Stimulated activated CD8-positive, alpha-beta memory T cell treated with anti-CD3 and anti-CD28 coated beads, Interleukin-4, amount 100 ng/mL, for 24 hours (primary cell): ENCODE measurements around the gene ZNF254.
"Not testable (repeated sequence)": the region's sequence is repeated elsewhere in the genome, so short reads cannot be mapped to it uniquely, and the experiment has no call there.

Source experiments
- DNase-seq: peaks from one replicate; pipeline ENCODE4 v3.0.0-alpha.2; 2020; ENCODE audit warnings: low read depth

Gene ZNF254

DNA sequence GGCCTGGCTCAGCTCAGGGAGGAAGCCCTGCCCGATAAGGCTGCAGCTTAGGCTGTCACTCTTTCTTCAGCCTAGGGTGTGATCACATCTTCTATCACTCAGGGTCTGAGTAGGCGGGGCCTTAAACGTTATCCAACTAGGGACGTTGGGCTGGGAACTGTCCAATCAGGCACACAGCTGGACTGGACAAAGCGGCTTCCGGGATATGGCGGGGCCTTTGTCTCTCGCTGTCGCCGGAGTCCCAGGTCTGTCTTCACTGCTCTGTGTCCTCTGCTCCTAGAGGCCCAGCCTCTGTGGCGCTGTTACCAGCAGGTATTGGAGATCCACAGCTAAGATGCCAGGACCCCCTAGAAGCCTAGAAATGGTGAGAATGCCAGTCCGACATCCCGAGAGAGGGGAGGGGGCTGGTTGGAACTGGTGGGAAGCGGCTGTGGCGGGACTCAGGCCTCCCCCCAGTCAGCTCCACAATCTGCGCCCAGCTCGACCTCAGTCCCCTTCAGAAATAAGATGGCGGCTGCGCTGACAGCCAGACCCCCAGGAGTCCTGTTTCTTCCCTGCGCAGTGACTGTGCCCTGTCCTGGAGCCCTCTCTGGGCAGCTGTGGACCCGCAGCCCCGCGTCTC, at the start of gene ZNF254:
TSS of gene ZNF254 (plus strand) at position 214 of the 622 bp plus-strand sequence. CDS start at position 335, 121 bp downstream.
- peak; percentile 72 for DNase-seq

DNA sequence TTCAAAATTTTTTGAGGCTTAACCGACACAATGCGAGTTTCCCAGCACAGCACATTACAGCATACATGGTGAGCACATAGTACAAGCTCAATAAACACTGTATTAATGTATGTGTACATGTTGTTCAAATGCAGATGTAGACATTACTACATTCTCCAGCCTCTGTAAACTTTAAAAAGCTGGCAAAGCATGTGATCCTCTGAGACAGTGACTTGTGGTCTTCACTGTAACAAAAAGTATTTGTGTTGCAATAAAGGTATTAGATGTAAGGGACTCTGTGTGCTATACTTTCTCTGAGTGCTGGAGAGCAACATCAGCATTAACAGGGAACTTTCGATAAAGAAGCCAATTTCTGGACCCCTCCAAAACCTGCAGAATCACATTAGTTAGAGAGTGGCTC, 46.4 kb upstream of the ZNF254 start:
- no peak for DNase-seq

DNA sequence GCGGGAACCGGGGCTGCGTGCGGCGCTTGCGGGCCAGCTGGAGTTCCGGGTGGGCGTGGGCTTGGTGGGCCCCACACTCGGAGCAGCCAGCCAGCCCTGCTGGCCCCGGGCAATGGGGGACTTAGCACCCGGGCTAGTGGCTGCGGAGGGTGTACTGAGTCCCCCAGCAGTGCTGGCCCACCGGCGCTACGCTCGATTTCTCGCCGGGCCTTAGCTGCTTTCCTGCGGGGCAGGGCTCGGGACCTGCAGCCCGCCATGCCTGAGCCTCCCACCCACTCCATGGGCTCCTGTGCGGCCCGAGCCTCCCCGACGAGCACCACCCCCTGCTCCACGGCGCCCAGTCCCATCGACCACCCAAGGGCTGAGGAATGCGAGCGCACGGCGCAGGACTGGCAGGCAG, 45.7 kb upstream of the ZNF254 start:
- not testable (repeated sequence) for DNase-seq

DNA sequence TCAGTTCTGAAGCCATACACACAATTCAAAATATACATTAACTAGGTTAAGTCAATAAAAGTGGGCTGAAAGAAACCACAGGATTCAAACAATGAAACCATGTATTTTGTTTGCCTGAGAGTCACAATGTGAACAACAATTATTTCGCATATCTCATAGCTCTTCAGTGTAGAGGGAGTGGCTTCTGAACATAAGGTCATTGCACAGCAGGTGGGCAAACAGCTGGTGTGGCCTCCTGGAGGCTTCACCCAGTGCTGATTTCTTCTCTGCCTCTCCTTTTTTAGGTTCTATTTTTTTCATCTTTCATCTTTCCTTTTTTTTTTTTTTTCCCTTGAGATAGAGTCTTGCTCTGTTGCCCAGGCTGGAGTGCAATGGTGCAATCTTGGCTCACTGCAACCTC, 40.4 kb upstream of the ZNF254 start:
- DNase-seq, result no peak

DNA sequence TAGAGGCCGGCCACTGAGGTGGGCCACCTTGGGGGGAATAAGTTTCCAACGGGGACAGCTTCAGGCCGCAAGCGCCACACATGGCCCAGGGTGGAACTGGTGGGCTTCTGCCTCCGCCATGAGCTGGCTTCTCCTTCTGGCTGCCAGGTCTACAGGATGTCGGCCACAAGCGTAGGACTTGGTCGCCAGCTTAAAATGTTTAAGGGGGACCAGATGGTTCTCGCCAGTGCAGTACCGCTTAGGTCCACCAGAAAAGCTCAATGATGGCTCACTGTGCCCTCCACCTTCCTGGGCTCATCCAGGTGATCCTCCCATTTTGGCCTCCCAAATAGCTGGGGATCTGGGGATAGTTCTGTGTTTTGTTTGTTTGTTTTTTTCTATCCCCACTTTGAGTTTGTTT, 38.7 kb upstream of the ZNF254 start:
- no peak for DNase-seq

DNA sequence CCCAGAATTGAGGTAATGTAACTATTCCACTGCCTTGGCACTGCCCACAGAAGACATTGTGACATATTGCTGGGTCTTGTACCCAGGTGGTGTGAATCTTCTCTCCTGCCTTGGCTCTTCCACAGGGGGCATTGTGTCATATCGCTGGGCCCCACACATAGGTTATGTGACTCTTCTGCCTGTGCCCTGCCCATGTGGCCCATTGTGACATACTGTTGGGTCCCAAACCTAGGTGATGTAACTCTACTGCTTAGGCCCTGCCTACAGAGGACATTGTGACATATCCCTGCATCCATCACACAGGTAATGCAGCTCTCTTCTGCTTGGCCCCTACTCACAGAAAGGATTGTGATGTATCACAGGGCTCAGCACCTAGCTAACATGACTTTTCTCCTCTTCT, 37.5 kb upstream of the ZNF254 start:
- no peak for DNase-seq

DNA sequence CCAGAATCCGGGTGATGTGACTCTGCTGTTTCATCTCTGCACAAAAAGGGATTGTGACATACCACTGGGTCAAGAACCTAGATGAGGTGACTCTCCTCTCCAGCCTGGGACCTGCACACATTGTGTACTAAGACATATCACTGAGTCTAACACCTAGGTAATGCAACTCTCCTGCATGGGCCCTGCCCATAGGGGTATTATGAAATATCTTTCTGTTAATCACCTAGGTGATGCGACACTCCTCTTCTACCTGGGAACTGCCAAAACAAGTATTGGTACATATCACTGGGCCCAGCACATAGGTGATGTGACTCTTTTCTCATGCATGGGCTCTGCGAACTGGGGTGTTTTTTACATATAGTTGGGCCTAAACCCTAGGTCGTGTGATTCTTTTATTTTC, 35.5 kb upstream of the ZNF254 start:
- no peak for DNase-seq

DNA sequence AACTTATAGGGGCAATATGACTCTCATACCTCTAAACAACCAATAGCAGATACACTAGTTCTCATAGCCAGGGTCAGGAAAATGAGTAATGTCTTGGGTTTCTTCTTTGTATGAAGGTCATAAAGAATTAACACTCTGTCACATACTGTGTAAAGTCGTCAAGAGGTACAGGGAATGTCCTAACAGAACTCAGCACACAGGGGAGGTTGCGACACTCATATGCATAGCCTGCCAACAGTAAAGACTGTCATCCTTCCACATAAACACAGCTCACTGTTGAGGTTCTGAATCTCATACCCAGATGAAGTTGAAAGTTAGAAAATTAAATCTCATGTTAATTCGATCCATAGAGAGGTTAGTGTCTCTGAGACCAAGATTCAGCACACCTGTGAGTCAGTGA, 34.2 kb upstream of the ZNF254 start:
- DNase-seq, result no peak

DNA sequence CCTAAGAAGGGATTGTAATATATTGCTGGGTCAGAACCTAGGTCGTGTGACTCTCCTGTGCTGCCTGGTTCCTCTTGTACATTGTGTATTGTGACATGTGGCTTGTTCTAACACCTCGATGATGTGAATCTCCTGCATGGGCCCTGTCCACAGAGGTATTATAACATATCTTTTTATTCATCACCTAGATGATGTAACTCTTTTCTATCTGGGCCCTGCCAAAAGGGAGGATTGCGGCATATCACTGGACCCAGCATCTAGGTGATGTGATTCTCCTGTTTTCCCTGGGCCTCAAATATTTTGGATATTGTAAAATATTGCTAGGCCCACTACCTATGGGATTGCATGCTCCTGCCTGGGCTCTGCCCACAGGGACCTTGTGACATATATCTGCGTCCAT, 33.4 kb upstream of the ZNF254 start:
- no peak for DNase-seq

DNA sequence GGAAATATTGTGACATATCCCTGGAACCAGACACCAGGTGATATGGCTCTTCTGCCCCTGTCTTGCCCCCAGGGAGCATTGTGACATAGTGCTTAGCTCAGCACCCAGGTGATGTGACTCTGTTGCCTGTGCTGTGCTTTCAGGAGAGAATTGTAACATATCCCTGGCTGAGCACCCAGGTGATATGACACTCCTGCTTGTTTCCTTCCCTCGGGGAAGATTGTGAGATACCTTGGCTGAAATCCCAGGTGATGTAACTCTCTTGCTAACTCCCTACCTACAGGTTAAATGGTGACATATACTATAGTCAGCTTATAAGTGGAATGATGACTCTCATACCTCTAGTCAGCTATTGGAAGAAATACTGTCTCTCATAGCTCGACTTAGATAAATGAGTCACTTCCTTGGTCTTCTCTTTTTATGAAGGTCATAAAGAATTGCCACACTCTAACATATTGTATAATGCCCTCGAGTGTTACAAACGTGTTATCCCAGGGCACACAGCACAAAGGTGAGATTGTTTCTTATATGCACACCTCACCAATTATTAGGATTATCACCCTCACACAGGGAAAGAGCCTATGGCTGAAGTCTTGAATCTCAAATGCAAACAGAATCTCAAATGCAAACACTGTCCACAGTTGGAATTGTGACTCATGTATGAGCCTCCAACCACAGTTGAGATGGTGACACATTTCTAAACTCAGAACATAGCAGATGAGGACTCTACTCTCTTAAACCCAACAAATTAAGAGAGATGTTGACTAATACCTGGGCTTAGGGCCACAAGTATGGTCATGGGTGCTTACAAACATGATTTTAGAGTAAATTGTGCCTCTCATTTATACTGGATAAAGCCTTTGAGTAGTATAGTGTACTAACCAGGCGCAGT, 32.7 kb upstream of the ZNF254 start:
- no peak for DNase-seq

DNA sequence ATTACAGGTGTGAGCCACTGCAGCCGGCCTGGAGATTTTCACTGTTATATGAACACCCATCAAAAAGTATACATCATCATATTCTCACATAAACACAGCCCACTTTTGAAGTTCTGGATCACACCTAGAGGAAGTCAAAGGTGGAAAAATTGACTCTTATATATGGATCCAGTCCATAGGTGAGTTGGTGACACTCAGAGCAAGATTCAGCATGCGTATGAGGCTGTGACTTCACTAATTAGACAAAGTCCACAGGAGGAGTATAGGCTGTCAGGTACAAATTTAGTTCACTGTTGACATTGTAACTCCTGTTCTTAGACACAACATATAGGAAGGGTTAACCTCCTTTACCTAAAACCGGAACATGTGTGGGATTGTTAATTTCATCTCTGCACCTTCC, 31.4 kb upstream of the ZNF254 start:
- DNase-seq, result no peak

DNA sequence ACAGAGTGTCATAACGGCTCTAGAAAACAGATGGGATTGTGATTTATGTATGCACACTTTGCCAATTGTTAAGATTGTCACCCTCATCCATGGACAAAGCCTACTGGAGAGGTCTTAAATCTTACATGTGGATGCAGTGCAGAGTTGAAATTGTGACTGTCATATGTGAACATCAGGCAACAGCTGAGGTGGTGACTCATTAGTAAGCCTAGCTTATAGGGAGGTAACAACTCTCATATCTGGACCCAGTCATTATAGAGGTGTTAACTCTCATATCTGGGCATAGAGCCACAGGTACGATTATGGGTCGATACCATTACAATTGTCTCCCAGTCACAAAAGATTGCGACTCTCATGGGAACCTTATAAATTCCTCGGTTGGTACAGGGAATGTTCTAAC, 29.8 kb upstream of the ZNF254 start:
- no peak for DNase-seq

DNA sequence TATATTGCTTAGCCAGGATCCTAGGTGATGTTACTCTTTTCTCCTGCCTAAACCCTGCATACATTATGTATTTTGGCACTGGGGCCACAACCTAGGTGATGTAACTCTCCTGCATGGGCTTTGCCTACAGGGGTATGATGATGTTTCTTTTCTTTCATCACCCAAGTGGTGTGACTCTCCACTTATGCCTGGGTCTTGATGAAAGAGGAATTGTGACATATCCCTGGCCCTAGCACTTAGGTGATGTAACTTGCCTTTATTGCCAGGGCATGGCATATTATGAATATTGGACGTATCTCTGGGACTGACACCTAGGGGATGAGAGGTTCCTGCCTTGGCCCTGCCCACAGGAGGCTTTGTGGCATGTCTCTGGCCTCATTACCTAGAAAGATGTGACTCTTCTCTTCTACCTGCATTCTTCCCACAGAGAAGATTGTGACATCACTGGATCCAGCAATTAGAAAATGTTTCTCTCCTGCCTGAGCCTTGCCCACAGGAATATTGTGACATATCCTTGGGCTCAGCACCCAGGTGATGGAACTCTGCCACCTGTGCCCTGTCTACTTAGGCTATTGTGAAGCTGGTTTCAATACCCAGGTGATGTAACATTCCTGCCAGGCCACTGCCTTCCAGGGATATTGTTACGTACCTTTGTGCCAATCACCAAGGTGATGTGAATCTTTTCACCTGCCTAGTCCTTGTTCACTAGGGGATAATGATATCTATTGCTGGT, 27.3 kb upstream of the ZNF254 start:
- no peak for DNase-seq

DNA sequence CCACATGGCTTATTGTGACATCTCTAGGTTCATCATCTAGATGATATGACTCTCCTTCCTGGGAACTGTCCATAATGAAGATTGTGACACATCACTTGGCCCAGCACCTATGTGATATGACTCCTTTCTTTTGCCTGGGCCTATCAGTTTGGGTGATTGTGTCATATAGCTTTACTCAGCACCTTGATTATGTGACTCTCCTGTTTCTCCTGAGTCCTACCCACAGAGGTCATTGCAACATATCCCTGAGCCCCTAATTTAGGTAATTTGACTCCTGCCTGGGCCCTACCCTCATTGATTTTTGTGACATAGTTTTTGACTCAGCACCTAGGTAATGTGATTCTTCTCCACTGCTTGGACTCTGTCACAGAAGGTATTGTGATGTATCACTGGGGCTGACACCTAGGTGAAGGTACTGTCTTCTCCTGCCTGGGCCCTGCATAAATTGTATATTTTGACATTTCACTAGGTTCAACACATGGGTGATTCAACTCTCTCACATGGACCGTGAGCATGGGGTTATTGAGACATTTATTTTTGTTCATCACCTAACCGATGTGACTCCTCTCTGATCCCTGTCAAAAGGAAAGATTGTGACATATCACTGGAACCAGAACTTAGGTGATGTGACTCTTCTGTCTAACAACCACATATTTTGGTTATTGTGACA, 26.2 kb upstream of the ZNF254 start:
- no peak for DNase-seq

DNA sequence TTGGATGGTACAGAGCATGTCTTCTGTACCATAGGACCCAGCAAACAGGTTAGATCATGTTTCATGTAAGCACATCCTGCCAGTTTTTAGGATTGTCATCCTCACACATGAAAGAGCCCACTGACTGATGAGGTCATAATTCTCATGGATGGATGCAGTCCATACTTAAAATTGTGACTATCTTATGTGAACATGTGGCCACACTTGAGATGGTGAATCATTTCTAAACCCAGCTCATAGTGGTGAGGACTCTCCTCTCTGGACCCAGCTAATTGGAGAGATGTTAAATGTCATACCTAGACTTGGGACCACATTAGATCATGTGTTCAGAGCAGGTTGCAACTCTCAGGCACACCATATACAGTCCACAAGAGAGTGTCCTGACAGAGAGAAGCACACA, 24.8 kb upstream of the ZNF254 start:
- DNase-seq, result no peak

DNA sequence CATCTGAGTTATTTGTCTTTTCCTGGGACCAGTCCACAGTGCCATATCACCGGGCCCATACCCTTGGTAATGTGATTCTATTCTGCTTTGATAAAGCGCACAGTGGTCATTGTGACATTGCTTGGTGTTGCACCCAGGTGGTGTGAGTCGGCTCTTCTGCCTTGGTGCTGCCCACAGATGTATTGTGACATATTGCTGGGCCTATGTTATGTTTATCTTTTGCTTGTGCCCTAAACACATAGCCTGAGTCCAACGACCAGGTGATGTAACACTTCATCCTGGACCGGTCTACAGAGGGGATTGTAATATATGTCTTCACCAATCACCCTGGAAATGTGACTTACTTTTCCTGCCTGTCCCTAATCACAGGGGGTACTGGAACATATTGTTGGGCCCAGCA, 23.7 kb upstream of the ZNF254 start:
- no peak for DNase-seq

DNA sequence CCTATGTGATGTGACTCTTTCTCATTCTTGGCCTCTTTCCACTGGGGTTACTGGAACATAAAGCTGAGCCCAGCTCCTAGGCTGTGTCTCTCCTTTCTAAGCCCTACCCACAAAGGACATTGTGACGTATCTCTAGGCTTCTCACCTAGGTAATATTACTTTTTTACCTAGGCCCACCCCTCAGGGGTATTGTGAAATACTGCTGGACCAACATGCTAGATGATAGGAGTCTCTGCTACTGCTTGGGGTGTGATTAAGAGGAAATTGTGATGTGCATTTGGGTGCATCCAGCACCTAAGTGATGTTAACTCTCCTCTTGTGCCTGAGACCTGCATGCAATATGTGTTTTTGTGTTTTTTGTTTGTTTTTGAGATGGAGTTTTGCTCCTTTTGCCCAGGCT, 22.8 kb upstream of the ZNF254 start:
- DNase-seq, result no peak

DNA sequence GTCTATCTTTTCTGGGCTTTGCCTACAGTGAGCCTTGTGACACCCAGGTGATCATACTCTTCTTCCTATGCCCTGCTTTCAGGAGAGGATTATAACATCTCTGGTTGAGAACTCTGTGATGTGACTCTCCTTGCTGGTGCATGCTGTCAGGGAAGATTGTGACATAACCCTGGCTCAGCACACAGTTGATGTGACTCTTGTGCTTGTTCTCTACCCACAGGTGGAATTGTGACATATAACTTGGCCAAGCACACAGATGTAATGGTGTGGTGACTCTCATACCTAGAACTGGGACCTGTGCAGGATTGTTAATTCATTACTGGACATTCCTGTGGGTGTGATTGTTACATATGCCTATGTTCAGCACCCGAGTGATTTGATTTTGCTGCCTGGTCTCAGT, 21.7 kb upstream of the ZNF254 start:
- no peak for DNase-seq

DNA sequence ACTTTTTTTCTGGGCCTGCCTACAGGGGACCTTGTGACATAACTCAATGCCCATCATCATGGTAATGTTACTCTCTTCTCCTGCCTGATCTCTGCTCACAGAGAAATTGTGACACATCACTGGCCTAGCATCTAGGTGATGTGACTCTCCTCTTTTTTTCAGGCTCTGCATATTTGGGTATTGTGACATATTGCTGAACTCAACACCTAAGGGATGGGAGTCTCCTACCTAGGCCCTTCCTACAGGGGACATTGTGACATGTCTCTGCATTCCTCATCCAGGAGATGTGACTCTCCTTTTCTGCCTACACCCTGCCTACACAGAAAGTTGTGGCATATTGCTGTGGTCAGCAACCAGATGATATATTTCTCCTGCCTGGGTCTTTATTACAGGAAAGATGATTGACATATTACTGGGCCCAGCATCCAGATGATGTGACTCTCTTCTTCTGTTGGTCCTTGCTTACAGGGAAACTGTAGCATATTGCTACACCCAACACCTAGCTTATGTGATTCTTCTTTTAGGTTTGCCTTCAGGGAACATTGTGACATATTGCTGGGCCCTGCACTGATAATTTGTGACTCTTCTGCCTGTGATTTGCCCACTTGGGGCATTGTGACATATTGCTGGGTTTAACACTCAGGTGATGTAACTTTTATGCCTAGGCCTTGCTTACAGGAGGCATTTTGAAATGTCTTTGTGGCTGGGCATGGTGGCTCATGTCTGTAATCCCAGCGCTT, 21.0 kb upstream of the ZNF254 start:
- DNase-seq, result no peak

DNA sequence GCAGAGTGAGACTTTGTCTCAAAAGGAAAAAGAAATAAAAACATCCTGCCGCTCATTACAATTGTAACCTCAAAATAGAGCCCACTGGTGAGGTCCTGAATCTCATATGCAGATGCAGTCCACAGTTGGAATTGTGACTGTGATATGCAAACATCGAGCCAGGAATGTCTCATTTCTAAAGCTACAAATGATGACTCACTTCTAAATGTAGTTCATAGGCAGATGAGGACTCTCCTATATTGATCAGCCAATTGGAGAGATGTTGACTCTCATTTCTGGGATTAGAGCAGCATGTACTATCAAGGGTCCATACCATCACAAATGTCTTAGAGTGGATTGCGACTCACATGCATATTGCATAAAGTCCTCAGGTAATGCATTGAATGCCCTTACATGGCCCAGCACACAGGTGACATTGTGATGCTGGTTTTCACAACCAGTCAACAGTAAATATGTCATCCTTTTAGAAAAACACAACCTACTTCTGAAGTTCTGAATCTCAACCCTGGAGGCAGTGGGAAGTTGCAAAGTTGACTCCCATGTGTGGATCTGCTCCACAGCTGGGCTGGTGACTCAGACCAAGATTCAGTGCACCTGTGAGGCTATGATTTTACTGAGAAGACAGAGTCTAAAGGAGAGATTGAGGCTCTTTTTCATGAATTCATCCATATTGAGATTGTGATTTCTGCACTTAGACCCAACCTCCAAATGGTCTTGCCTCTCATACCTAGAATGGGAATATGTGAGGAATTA, 16.9 kb upstream of the ZNF254 start:
- DNase-seq, result no peak

DNA sequence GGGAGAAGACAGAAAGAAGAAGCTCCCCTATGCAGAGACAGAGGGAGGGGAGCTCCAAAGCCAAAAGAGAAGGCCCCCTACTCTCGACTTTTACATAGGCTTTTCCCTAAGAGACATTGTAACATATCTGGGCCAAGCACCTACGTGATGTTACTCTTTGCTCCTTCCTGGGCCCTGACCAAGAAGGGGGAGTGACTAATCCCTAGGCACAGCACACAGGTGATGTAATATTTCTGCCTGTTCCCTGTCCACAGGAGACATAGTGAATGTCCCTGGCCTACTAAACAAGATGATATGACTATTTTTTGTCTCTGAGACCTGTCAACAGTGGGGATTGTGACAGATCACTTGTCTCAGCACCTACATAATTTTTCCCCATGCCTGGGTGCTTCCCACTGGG, 15.9 kb upstream of the ZNF254 start:
- DNase-seq, result no peak
